HEK293 (cell line): Measurements from ENCODE around the gene CDC5L.

Source experiments
- CTCF ChIA-PET: fragments of 350-600 bp; formaldehyde crosslinking; extraction: SDS; loops from one replicate; lab custom pipeline; 2021; ENCODE audit warnings: antibody characterized with exemption; lab: Yijun Ruan, JAX
- POLR2A ChIA-PET: fragments of 300-600 bp; formaldehyde crosslinking; extraction: SDS; loops from one replicate; lab custom pipeline; 2020; ENCODE audit warnings: antibody characterized with exemption, inconsistent platforms; lab: Yijun Ruan, JAX
- H3K27ac ChIP-seq: fragments of 200-500 bp; sonication (Bioruptor generic); 2 replicates; pipeline ENCODE4 v1.5.1; 2014; ENCODE audit warnings: low read depth, low read length, control low read depth, inconsistent platforms; ENCODE audit errors: extremely low read depth
- H3K36me3 ChIP-seq, 2 experiments: fragments of 200-500 bp in 1 of 2; sonication (Bioruptor generic) in 1 of 2; 1 replicate in 1 of 2; 2 replicates in 1 of 2; pipeline ENCODE4 v1.5.1; 2014 to 2017; ENCODE audit warnings: inconsistent platforms in 2 of 2, low read length in 2 of 2; ENCODE audit not compliant: control insufficient read depth in 2 of 2, insufficient read depth in 1 of 2
- H3K4me1 ChIP-seq: fragments of 200-500 bp; sonication (Bioruptor generic); 2 replicates; pipeline ENCODE4 v1.5.1; 2014; ENCODE audit warnings: mild to moderate bottlenecking, low read length, inconsistent platforms; ENCODE audit not compliant: control insufficient read depth, insufficient read depth
- H3K4me3 ChIP-seq: 2 replicates; pipeline ENCODE4 v1.5.1; 2011; ENCODE audit warnings: low read depth, mild to moderate bottlenecking, control low read depth, low read length, moderate library complexity
- H3K9me3 ChIP-seq: fragments of 200-500 bp; sonication (Bioruptor generic); 2 replicates; pipeline ENCODE4 v1.5.1; 2014; ENCODE audit warnings: low read depth, low read length, inconsistent platforms; ENCODE audit not compliant: control insufficient read depth, insufficient read depth
- GFI1B ChIP-seq: fragments of 450-650 bp; formaldehyde crosslinking; IDR thresholded peaks from 2 replicates; pipeline ENCODE4 v1.5.1; 2016; ENCODE audit warnings: missing biosample characterization, missing genetic modification characterization
- GLI2 ChIP-seq: fragments of 450-650 bp; formaldehyde crosslinking; IDR thresholded peaks from 2 replicates; pipeline ENCODE4; 2017; ENCODE audit warnings: missing biosample characterization, missing genetic modification characterization, low read depth, borderline replicate concordance
- HIC1 ChIP-seq: fragments of 450-650 bp; formaldehyde crosslinking; IDR thresholded peaks from 2 replicates; pipeline ENCODE4 v1.5.1; 2016; ENCODE audit warnings: missing biosample characterization, missing genetic modification characterization
- KLF10 ChIP-seq: fragments of 450-650 bp; IDR thresholded peaks from 2 replicates; pipeline ENCODE4 v1.5.1; 2018; ENCODE audit warnings: missing biosample characterization, mild to moderate bottlenecking, missing genetic modification characterization
- ZBTB1 ChIP-seq: fragments of 450-650 bp; formaldehyde crosslinking; IDR thresholded peaks from 2 replicates; pipeline ENCODE4 v1.5.1; 2016; ENCODE audit warnings: missing biosample characterization, missing genetic modification characterization
- ZBTB11 ChIP-seq: fragments of 450-650 bp; formaldehyde crosslinking; conservative IDR thresholded peaks from 2 replicates; pipeline ENCODE4 v1.5.1; 2016; ENCODE audit warnings: low read depth, missing biosample characterization, missing genetic modification characterization
- ZFHX2 ChIP-seq: fragments of 450-650 bp; formaldehyde crosslinking; conservative IDR thresholded peaks from 2 replicates; pipeline ENCODE4 v1.5.1; 2016; ENCODE audit warnings: missing biosample characterization, missing genetic modification characterization
- ZFP69B ChIP-seq: fragments of 450-650 bp; formaldehyde crosslinking; IDR thresholded peaks from 2 replicates; pipeline ENCODE4 v1.5.1; 2016; ENCODE audit warnings: missing biosample characterization, missing genetic modification characterization
- ZNF184 ChIP-seq: fragments of 450-650 bp; IDR thresholded peaks from 2 replicates; pipeline ENCODE4 v1.5.1; 2018; ENCODE audit warnings: missing biosample characterization, mild to moderate bottlenecking, missing genetic modification characterization
- ZNF2 ChIP-seq: fragments of 450-650 bp; formaldehyde crosslinking; IDR thresholded peaks from 2 replicates; pipeline ENCODE4 v1.5.1; 2016; ENCODE audit warnings: missing biosample characterization, missing genetic modification characterization
- ZNF24 ChIP-seq: fragments of 450-650 bp; formaldehyde crosslinking; IDR thresholded peaks from 2 replicates; pipeline ENCODE4 v1.5.1; 2016; ENCODE audit warnings: missing biosample characterization, missing genetic modification characterization
- ZNF311 ChIP-seq: fragments of 450-650 bp; formaldehyde crosslinking; IDR thresholded peaks from 2 replicates; pipeline ENCODE4 v1.5.1; 2017; ENCODE audit warnings: missing biosample characterization, missing genetic modification characterization, borderline replicate concordance
- ZNF350 ChIP-seq: fragments of 450-650 bp; formaldehyde crosslinking; IDR thresholded peaks from 2 replicates; pipeline ENCODE4 v1.5.0; 2017; ENCODE audit warnings: missing biosample characterization, mild to moderate bottlenecking, missing genetic modification characterization
- ZNF426 ChIP-seq: fragments of 450-650 bp; formaldehyde crosslinking; IDR thresholded peaks from 2 replicates; pipeline ENCODE4 v1.5.1; 2017; ENCODE audit warnings: missing biosample characterization, missing genetic modification characterization, mild to moderate bottlenecking, inconsistent platforms, moderate library complexity
- ZNF501 ChIP-seq: fragments of 450-650 bp; formaldehyde crosslinking; IDR thresholded peaks from 2 replicates; pipeline ENCODE4 v1.5.1; 2016; ENCODE audit warnings: missing biosample characterization, missing genetic modification characterization
- ZNF521 ChIP-seq: fragments of 450-650 bp; formaldehyde crosslinking; IDR thresholded peaks from 2 replicates; pipeline ENCODE4 v1.5.1; 2017; ENCODE audit warnings: missing biosample characterization, mild to moderate bottlenecking, missing genetic modification characterization
- ZNF560 ChIP-seq: fragments of 450-650 bp; formaldehyde crosslinking; IDR thresholded peaks from 2 replicates; pipeline ENCODE4 v1.5.1; 2017; ENCODE audit warnings: missing biosample characterization, missing genetic modification characterization, borderline replicate concordance
- ZNF660 ChIP-seq: fragments of 450-650 bp; IDR thresholded peaks from 2 replicates; pipeline ENCODE4 v1.5.1; 2018; ENCODE audit warnings: missing biosample characterization, mild to moderate bottlenecking, missing genetic modification characterization
- ZNF664 ChIP-seq: fragments of 450-650 bp; formaldehyde crosslinking; IDR thresholded peaks from 2 replicates; pipeline ENCODE4 v1.5.1; 2016; ENCODE audit warnings: missing biosample characterization, missing genetic modification characterization
- ZNF701 ChIP-seq: fragments of 450-650 bp; formaldehyde crosslinking; IDR thresholded peaks from 2 replicates; pipeline ENCODE4 v1.5.1; 2016; ENCODE audit warnings: missing biosample characterization, missing genetic modification characterization
- ZNF768 ChIP-seq: fragments of 450-650 bp; formaldehyde crosslinking; IDR thresholded peaks from 2 replicates; pipeline ENCODE4 v1.5.1; 2018; ENCODE audit warnings: missing biosample characterization, mild to moderate bottlenecking, missing genetic modification characterization
- ZSCAN30 ChIP-seq: fragments of 450-650 bp; IDR thresholded peaks from 2 replicates; pipeline ENCODE4 v1.5.1; 2018; ENCODE audit warnings: missing biosample characterization, mild to moderate bottlenecking, missing genetic modification characterization, moderate library complexity
- TF ChIP-seq, protein P1 (sequence below): fragments of 450-650 bp; IDR thresholded peaks from 2 replicates; pipeline ENCODE4 v1.5.1; 2018; ENCODE audit warnings: missing biosample characterization, missing genetic modification characterization
- TF ChIP-seq, protein P2 (sequence below): fragments of 450-650 bp; formaldehyde crosslinking; IDR thresholded peaks from 2 replicates; pipeline ENCODE4; 2016; ENCODE audit warnings: missing biosample characterization, missing genetic modification characterization
- TF ChIP-seq, protein P3 (sequence below): fragments of 450-650 bp; formaldehyde crosslinking; IDR thresholded peaks from 2 replicates; pipeline ENCODE4 v1.5.1; 2016; ENCODE audit warnings: missing biosample characterization, missing genetic modification characterization

CDC5L gene

DNA sequence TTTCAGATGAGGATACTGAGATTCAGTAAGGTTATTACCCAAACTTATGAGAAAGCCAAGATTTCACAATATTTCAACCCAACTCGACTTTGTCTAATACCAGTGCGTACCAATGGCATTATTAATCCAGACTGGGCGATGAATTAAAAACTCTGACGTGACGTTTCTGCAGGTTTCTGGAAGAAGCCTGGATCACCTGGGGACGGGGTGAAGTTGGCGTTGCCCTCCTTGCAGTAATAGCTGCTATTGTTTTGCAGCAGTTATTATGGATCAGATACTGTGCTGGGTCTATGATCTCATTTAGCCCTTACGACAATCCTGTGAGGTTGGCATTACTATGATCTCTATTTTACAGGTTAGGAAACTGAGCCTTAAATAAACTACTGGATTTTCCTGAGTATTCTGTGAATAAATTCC is 569 bp upstream of the CDC5L start:
- TF ChIP-seq ZNF660 (tag by site-specific recombination) (peak; percentile 58; the same call in 1 of the 2 replicates), ZNF184 (tag by site-specific recombination) (peak; percentile 51; the same call in 1 of the 2 replicates), ZNF426 (no peak), ZFHX2 (no peak), ZNF24 (tag by site-specific recombination) (0 out of 2 replicates have a peak, but pooled peaks have one; percentile 13), ZNF521 (tag by site-specific recombination) (no peak), HIC1 (peak; percentile 64), GFI1B (tag by site-specific recombination) (no peak), ZNF664 (tag by site-specific recombination) (peak; percentile 95), GLI2 (tag by site-specific recombination) (0 out of 2 replicates have a peak, but pooled peaks have one; percentile 13), KLF10 (tag by site-specific recombination) (peak; percentile 44; the same call in 1 of the 2 replicates), ZNF501 (tag by site-specific recombination) (peak; percentile 62; the same call in 1 of the 2 replicates), ZBTB1 (no peak), ZSCAN30 (tag by site-specific recombination) (peak; percentile 13; the same call in 1 of the 2 replicates)
- TF ChIP-seq, protein P1, sequence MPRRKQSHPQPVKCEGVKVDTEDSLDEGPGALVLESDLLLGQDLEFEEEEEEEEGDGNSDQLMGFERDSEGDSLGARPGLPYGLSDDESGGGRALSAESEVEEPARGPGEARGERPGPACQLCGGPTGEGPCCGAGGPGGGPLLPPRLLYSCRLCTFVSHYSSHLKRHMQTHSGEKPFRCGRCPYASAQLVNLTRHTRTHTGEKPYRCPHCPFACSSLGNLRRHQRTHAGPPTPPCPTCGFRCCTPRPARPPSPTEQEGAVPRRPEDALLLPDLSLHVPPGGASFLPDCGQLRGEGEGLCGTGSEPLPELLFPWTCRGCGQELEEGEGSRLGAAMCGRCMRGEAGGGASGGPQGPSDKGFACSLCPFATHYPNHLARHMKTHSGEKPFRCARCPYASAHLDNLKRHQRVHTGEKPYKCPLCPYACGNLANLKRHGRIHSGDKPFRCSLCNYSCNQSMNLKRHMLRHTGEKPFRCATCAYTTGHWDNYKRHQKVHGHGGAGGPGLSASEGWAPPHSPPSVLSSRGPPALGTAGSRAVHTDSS (tag by site-specific recombination), result peak; percentile 19; the same call in 1 of the 2 replicates
- TF ChIP-seq, protein P2, sequence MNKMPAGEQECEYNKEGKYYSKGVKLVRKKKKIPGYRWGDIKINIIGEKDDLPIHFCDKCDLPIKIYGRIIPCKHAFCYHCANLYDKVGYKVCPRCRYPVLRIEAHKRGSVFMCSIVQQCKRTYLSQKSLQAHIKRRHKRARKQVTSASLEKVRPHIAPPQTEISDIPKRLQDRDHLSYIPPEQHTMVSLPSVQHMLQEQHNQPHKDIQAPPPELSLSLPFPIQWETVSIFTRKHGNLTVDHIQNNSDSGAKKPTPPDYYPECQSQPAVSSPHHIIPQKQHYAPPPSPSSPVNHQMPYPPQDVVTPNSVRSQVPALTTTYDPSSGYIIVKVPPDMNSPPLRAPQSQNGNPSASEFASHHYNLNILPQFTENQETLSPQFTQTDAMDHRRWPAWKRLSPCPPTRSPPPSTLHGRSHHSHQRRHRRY (tag by site-specific recombination), result no peak
- H3K4me1 ChIP-seq, result peaks cover 8% of the 10 kb centered on the region
- ChIA-PET POLR2A (interaction anchor here (0.6 to 1.9 kb wide), 18 partner anchors 9 to 1409 kb away, joined by 3 to 21 read pairs (median 4); partner anchors contain the start of genes AARS2 and HSP90AB1), CTCF (interaction anchor here (0.8 to 1.3 kb wide), 3 partner anchors 35 to 215 kb away, joined by 3 to 5 read pairs (median 4); no protein-coding TSS in a partner anchor)
- peaks cover 9 to 31% of the 10 kb centered on the region in 2 experiments; a peak in 2 of 3 replicates for H3K36me3 ChIP-seq
- H3K9me3 ChIP-seq, result no peaks in the 10 kb centered on the region
- H3K27ac ChIP-seq, result peak overlapping the region; percentile 96
- H3K4me3 ChIP-seq, result peak overlapping the region; percentile 76

DNA sequence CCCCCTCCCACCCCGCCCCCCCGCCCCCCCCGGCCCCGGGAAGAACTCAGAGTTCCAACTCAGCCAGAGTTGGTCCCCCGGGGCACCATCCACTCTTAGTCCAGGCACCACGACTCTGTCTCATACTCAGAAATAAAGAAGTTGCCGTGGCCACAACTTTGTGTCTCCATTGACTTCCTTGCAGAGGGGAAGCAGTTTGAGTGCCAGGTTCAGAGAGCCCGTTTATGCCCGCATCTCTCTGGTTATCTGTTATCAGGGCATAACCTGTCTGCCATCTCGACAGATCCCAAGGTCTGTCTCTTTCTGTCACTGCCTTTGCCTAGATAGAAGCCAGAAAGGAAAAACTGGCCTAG is 605 bp downstream of the CDC5L start:
- ChIA-PET CTCF (no interaction called here), POLR2A (interaction anchor here (0.6 to 1.9 kb wide), 15 partner anchors 9 to 1408 kb away, joined by 3 to 21 read pairs (median 5); partner anchors contain the start of genes GTPBP2 and HSP90AB1)
- H3K4me1 ChIP-seq, result peaks cover 8% of the 10 kb centered on the region
- no peak for TF ChIP-seq ZNF426
- no peak for TF ChIP-seq ZNF311 (tag by site-specific recombination)
- no peak for TF ChIP-seq ZNF350
- TF ChIP-seq ZNF768, result no peak
- no peak for TF ChIP-seq ZFP69B
- no peak for TF ChIP-seq ZNF560 (tag by site-specific recombination)
- TF ChIP-seq ZNF2, result no peak
- TF ChIP-seq ZBTB11, result no peak
- no peak for TF ChIP-seq ZNF701 (tag by site-specific recombination)
- TF ChIP-seq, protein P3, sequence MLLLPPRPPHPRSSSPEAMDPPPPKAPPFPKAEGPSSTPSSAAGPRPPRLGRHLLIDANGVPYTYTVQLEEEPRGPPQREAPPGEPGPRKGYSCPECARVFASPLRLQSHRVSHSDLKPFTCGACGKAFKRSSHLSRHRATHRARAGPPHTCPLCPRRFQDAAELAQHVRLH (tag by site-specific recombination), result no peak
- peak overlapping the region; percentile 96 for H3K27ac ChIP-seq
- H3K4me3 ChIP-seq, result peak overlapping the region; percentile 76
- H3K9me3 ChIP-seq, result no peaks in the 10 kb centered on the region
- peaks cover 21 to 43% of the 10 kb centered on the region in 2 experiments for H3K36me3 ChIP-seq
